GM18502 (cell line): ENCODE data around the gene KRTAP6-3.

Experiments used
- ATAC-seq: cut with Tn5 transposase; IDR thresholded peaks from one replicate; pipeline ENCODE4 v1.9.1; 2021; ENCODE audit warnings: mild to moderate bottlenecking; ENCODE audit not compliant: unreplicated experiment, poor library complexity

The KRTAP6-3 gene

GRCh38 chr21:30592140-30592539, at the start of gene KRTAP6-3:
Gene KRTAP6-3 (plus strand): TSS chr21:30592440. CDS start chr21:30592446, 6 bp downstream.
- ATAC-seq, result no peak

DNA sequence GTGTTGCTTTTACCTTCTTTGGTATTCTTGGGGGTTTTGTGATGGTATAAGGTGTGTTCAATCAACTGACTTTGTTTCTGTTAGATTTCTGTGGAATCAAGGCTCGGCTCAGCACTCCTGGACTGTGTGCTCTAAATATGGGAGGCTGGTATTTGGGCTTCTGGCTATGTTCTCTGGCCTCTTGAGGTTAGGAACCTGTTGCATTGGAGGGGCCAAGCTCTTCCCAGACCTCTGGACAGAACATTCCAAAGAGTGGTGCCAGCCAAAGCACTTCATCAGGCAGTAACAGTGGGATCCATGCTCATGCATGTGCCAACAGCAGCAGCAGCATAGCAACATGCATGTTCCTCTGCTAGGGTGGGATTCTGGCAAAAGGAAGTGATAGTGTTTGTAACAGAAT, 39.5 kb upstream of the KRTAP6-3 start:
- ATAC-seq, result no peak

- ATAC-seq, result no peak
These were observed 37.1 kb upstream of the KRTAP6-3 start for GRCh38 chr21:30555095-30555494.

- ATAC-seq, result no peak
These were observed 30.9 kb upstream of the KRTAP6-3 start, which contains the start of gene KRTAP19-7 for GRCh38 chr21:30561264-30561895. Gene KRTAP19-7 (minus strand): TSS chr21:30561314. CDS start chr21:30561289, 25 bp downstream.

DNA sequence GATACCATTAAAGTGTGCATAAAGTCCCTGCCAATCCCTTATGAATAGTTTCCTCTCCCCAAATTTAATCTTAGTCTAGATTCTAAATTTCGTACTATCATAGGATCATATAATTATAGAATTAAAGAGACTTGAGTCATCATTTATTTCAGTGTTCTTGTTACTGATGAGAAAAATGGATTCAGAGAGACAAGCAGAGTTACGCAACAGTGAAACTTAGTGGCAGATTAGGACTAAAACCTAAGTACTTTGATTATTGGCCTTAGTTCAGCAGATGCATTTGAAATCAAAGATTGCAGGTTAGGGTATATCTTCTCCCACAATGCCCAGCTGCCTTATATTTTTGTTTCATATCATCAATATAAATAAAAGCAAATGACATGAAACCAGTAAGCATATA, 30.3 kb upstream of the KRTAP6-3 start:
- ATAC-seq, result no peak

GRCh38 chr21:30563072-30563471, 29.2 kb upstream of the KRTAP6-3 start:
- no peak for ATAC-seq

- ATAC-seq, result no peak
These were observed 28.6 kb upstream of the KRTAP6-3 start for GRCh38 chr21:30563630-30564029.

- no peak for ATAC-seq
These were observed 24.6 kb upstream of the KRTAP6-3 start for GRCh38 chr21:30567617-30568016.

DNA sequence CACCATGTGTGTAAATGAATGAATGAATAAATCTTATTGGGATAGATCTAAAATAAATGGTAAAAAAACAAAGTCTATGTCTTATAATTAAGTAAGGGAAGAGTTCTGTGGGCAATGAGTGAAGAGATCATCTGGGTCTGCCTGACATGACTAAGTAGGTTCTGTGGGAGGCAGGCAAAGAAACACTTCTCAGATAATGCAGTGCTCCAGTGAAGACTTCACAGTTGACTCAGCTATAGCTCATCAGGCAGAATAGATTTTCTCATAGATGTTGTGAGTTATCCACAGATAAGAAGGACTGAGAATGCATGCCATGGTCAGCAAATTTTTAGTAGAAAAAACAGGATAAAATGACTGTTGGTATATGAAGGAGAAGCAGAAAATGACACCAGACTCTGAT, 14.5 kb upstream of the KRTAP6-3 start:
- ATAC-seq, result no peak

DNA sequence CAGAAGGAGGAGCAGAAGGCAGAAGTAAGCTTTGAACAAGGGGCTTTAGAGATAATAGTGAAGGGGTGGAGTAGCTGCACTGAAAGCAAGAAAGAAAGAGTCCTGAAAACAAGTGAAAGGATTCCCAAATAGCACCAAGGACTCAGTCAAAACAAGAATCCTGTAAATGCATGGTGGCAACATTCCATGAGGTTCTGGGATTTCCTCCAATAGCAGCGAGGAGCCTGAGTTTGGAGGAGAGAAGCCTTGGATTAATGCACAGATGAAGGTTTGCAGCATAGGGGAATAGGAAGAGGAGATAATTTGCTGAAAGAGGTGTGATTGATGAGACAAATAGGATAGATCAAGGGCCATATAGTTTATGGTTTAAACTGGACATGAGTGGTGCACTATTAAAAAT, 12.9 kb upstream of the KRTAP6-3 start:
- no peak for ATAC-seq

GRCh38 chr21:30580132-30580531, 12.1 kb upstream of the KRTAP6-3 start:
- ATAC-seq, result no peak

DNA sequence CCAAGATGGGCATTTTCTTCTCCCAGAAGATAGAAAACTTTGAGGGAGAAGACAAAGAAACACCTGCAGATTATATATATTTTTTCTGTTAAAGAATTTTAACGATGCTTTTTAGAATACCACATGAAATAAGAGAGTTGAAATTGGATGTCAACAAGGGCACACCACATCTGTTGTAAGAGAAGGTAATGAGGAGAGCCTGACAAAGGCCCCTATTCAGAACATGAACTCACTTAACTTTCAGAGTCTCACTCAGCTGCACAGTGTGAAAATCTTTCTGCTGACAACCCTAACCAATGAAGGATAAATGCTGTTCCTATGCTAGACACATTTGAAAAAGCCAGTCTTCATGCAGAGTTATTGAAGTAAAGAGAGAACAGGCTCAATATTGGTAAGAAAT, 9.4 kb upstream of the KRTAP6-3 start:
- ATAC-seq, result no peak

GRCh38 chr21:30590297-30590696, 1.9 kb upstream of the KRTAP6-3 start, which contains the start of gene KRTAP22-2:
Gene KRTAP22-2 (minus strand): TSS chr21:30590397.
- no peak for ATAC-seq

DNA sequence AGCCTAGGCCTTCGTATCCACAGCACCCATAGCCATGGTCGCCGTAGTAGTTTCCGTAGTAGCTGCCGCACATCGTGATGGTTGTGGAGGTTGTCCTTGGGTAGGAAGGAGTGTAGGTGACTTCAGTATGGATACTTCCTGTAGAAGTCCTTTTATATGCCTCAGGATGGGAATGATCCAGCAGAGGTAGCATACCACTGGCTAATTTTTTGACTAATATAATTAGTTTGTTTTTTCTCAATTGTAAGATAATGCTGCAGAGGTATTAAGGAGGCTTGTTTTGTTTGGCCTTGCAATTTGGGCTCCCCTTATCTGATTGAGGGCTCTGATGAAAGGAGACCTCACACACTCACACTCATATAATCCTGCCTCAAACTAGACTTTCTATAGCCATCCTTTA, 6.6 kb downstream of the KRTAP6-3 start, which contains the start of gene KRTAP6-2:
Gene KRTAP6-2 (minus strand): TSS at position 101 of the 400 bp plus-strand sequence. CDS start 28 bp downstream, at position 73.
- no peak for ATAC-seq

- no peak for ATAC-seq
These were observed 8.5 kb downstream of the KRTAP6-3 start, which contains the start of gene KRTAP22-1 for GRCh38 chr21:30600787-30601186. Gene KRTAP22-1 (plus strand): TSS chr21:30601087.

GRCh38 chr21:30605968-30606367, 13.7 kb downstream of the KRTAP6-3 start:
- ATAC-seq, result no peak

DNA sequence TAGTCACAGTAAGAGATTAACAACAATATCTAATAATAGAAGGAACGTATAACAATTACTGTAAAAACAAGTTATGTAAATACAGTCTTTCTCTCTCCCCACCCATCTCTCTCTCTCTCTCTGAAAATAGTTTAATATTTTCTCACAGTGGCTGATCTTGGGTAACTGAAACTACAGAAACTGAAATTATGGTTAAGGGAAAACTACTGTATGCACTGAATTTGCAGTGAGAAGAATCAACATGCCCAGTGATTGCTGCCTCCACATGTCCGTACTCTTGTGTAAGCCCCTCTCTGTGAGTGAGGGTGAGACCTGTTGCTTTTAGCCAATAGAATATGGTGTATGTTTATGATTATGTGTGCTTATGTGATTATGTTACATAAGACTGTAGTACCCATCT, 19.9 kb downstream of the KRTAP6-3 start:
- no peak for ATAC-seq

DNA sequence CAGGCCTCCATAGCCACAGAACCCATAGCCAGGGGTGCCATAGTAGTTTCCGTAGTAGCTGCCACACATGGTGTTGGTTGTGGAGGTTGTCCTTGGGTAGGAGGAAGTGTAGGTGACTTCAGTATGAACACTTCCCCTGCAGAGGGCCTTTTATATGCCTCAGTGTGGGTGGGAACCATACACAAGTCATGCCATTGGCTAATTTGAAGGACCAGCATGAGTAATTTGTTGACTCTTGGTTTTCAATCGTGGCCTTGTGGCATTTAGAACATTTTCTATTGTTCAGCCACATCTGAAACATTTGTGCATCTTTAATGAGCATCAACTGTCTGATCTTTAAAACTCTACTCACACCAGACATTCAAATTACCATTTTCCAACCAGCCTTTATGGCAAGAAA, 21.6 kb downstream of the KRTAP6-3 start, which contains the start of gene KRTAP6-1:
Gene KRTAP6-1 (minus strand): TSS at position 95 of the 400 bp plus-strand sequence. CDS start 26 bp downstream, at position 69.
- no peak for ATAC-seq

GRCh38 chr21:30615199-30615598, 23.0 kb downstream of the KRTAP6-3 start:
- no peak for ATAC-seq

DNA sequence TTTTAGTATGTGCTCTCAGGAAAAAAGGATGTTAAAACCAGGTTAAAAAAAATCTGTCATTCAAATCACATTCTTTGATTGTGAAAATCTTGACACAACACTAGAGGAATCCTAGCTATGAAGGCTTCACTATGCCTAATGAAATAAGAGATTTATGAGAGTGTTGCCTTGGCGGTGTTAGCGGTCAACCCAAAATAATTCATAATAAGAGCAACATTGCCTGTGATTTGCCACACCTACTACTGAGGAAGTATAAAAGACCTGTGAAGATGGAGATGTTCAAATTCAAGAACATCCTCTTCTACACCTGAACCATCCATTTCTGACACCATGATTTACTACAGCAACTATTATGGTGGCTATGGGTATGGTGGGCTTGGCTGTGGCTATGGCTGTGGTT, 23.9 kb downstream of the KRTAP6-3 start, which contains the start of gene KRTAP20-1:
Gene KRTAP20-1 (plus strand): TSS at position 301 of the 400 bp plus-strand sequence. CDS start 30 bp downstream, at position 331.
- ATAC-seq, result no peak

DNA sequence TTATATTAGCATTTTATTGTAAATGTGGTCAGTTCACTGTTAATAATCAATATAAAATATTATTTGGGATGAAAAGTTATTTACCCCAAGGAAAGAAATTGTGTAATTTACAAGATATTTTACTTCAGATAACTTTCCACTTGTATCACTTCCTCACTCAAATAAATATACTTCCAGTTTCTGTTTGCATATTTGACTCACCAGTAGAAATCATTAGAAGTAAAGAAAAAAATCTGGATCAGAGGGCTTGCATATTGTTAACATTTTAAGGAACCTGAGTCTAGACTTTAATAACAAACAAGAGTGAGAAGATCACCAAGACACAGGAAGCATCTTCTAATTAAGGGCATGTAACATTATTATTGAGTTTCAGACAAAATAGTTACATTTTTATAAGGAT, 27.8 kb downstream of the KRTAP6-3 start:
- ATAC-seq, result no peak

- ATAC-seq, result no peak
These were observed 28.3 kb downstream of the KRTAP6-3 start, which contains the start of gene KRTAP20-4 for GRCh38 chr21:30620522-30620921. Gene KRTAP20-4 (plus strand): TSS chr21:30620627.
